Panc1 (cell line): ENCODE results near the gene ZC3H18. TPM values are rescaled to one million over a fixed set of nuclear protein-coding genes. Genes with fewer than 3 reads are reported as not detected.

Experiments used
- ATAC-seq: fragments of 200-7000 bp; cut with Tn5 transposase; 2 replicates; pipeline ENCODE4 v1.9.1; 2020; ENCODE audit warnings: mild to moderate bottlenecking, moderate library complexity
- BruUV-seq: library from RNA; stranded (reverse); fragments of 400-500 nt; replicated peaks from 2 replicates; lab custom pipeline; 2021; lab: Mats Ljungman, UMichigan
- CTCF ChIA-PET: fragments of 300-600 bp; sonication (Branson Sonifier 250); formaldehyde crosslinking; loops from one replicate; lab custom pipeline; 2022; ENCODE audit warnings: antibody characterized with exemption; lab: Charles Lee
- POLR2A ChIA-PET: fragments of 300-600 bp; sonication (Branson Sonifier 250); formaldehyde crosslinking; loops from one replicate; lab custom pipeline; 2022; ENCODE audit warnings: antibody characterized with exemption; lab: Charles Lee
- DNase-seq: peaks from one replicate; pipeline ENCODE4 v3.0.0-alpha.2; 2010; ENCODE audit warnings: low read depth, low spot score
- H3K27ac ChIP-seq: 2 replicates; pipeline ENCODE4 v1.5.1; 2011; ENCODE audit warnings: mild to moderate bottlenecking, low read length, inconsistent platforms
- H3K27me3 ChIP-seq: fragments of 200-500 bp; sonication (Bioruptor generic); 2 replicates; pipeline ENCODE4 v1.6.0; 2014; ENCODE audit warnings: low read length, inconsistent platforms; ENCODE audit not compliant: control insufficient read depth, insufficient read depth
- H3K36me3 ChIP-seq: fragments of 200-500 bp; sonication (Bioruptor generic); 2 replicates; pipeline ENCODE4 v1.5.1; 2014; ENCODE audit warnings: inconsistent platforms, mild to moderate bottlenecking, low read length, moderate library complexity; ENCODE audit not compliant: control insufficient read depth, insufficient read depth
- H3K4me1 ChIP-seq: 2 replicates; pipeline ENCODE4 v1.5.1; 2011; ENCODE audit warnings: inconsistent platforms, mild to moderate bottlenecking, low read length, moderate library complexity; ENCODE audit not compliant: control insufficient read depth, insufficient read depth
- H3K4me3 ChIP-seq, 2 experiments: 2 replicates each; pipeline ENCODE4 v1.5.1; 2011 to 2012; ENCODE audit warnings: low read depth in 2 of 2, low read length in 2 of 2, mild to moderate bottlenecking in 2 of 2, inconsistent platforms in 1 of 2, moderate library complexity in 1 of 2
- H3K9me3 ChIP-seq: fragments of 200-500 bp; sonication (Bioruptor generic); 2 replicates; pipeline ENCODE4 v1.5.1; 2014; ENCODE audit warnings: low read depth, mild to moderate bottlenecking, inconsistent platforms, low read length, moderate library complexity; ENCODE audit not compliant: control insufficient read depth, insufficient read depth
- POLR2AphosphoS5 ChIP-seq: IDR thresholded peaks from 2 replicates; pipeline ENCODE4 v1.6.1; 2012; ENCODE audit warnings: mild to moderate bottlenecking, low read depth, low read length, moderate library complexity
- REST ChIP-seq, 2 experiments: IDR thresholded peaks; 2 replicates each; pipeline ENCODE4 v1.6.1; 2011 to 2012; ENCODE audit warnings: low read depth in 2 of 2, control low read depth in 1 of 2, low read length in 1 of 2, mild to moderate bottlenecking in 1 of 2, moderate library complexity in 1 of 2; ENCODE audit not compliant: insufficient read depth in 1 of 2
- SIN3A ChIP-seq: IDR thresholded peaks from 2 replicates; pipeline ENCODE4 v1.6.1; 2012; ENCODE audit warnings: low read depth, mild to moderate bottlenecking, low read length, moderate library complexity, borderline replicate concordance; ENCODE audit not compliant: insufficient read depth
- TCF7L2 ChIP-seq: IDR thresholded peaks from 2 replicates; pipeline ENCODE4 v1.6.1; 2011; ENCODE audit warnings: mild to moderate bottlenecking, low read depth, low read length, inconsistent platforms
- in situ Hi-C: cut with HindIII; loops from 2 replicates; pipeline ENCODE4 v1.10.0; 2016; ENCODE audit warnings: low sequenced_read_pairs, low pct_unique_long_range_greater_than_20kb
- intact Hi-C: fragments of 100-400 bp; cut with micrococcal nuclease; formaldehyde crosslinking; loops from one replicate; pipeline ENCODE4 v1.10.0; 2022; ENCODE audit not compliant: unreplicated experiment
- total RNA-seq: library from RNA; stranded (reverse); gene quantifications from one replicate; pipeline ENCODE4 v1.2.1, GENCODE V29; 2021; ENCODE audit not compliant: unreplicated experiment
- TF ChIP-seq, protein P1 (sequence below): fragments of 450-650 bp; IDR thresholded peaks from 2 replicates; pipeline ENCODE4 v1.5.1; 2017; ENCODE audit warnings: mild to moderate bottlenecking

The ZC3H18 gene
- total RNA-seq, 1 experiment from 2014 or later: 45.9 TPM

DNA sequence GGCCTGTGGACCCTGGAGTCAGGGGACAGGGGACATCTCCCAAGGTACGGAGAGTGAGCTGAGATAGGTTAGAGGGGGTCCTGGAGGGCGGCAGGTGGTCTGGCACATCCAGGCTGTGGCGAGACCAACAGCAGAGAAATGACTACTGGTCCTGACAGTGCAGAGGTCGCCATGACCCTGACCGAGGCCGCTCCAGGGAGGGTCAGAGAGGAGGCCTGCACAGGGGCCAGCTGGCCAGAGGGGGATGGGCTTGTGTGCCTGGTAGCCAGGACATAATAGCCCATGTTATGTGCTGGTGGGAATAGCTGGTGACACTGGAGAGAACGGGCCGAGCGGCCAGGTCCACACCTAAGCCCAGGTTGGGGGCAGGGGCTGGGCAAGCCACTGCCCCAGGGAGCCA is 40.6 kb upstream of the ZC3H18 start:
- CTCF ChIA-PET: no interaction called here

DNA sequence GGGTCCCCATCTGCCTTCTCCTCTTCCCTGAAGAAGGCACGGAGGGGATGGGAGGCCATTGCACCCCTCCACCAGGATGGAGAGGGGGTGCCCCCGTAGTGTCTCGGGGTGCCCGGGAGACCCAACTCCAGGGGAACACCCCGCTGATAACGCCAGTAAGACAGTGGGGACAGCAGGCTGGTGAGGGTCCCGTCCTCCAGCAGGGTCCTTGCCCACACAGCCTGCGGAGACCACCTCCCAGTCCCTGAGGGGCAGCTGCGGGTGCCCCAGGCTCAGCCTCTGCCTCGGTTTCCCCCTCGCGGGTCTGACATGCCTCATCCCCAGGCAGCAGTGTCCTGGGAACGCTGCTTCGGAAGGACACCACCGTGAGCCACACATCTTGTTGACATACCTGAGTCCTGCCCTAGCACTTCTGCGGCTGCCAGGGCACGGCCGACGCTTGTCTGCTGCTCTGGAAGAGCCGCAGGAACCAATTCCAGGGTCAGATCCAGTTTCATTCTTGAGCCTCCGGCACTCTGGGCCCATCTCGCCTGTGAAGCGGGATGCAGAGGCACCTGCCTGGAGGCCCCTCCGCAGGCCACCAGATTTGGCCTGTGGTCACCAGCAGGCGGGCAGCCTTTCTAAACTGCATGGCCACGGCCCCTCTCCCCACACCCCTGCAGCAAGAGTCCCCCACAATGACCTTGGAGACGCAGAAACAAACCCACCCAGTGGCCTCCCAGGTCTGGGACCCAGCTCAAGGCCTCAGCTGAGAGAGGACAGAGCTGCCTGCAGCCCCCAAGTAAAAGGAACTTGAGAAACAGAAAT is 39.9 kb upstream of the ZC3H18 start:
- ChIA-PET POLR2A (no interaction called here), CTCF (no interaction called here)
- no peak overlapping the region for H3K27ac ChIP-seq
- H3K9me3 ChIP-seq: no peaks in the 10 kb centered on the region
- no peaks in the 10 kb centered on the region for H3K27me3 ChIP-seq
- ATAC-seq (no peak), DNase-seq (no peak)
- H3K36me3 ChIP-seq: no peaks in the 10 kb centered on the region; the same call in 1 of the 2 replicates
- BruUV-seq: no TSS peak
- in situ Hi-C loops: no loop called here
- intact Hi-C loops: no loop called here
- no peak for TF ChIP-seq POLR2AphosphoS5
- TF ChIP-seq SIN3A: no peak
- TF ChIP-seq, protein P1, sequence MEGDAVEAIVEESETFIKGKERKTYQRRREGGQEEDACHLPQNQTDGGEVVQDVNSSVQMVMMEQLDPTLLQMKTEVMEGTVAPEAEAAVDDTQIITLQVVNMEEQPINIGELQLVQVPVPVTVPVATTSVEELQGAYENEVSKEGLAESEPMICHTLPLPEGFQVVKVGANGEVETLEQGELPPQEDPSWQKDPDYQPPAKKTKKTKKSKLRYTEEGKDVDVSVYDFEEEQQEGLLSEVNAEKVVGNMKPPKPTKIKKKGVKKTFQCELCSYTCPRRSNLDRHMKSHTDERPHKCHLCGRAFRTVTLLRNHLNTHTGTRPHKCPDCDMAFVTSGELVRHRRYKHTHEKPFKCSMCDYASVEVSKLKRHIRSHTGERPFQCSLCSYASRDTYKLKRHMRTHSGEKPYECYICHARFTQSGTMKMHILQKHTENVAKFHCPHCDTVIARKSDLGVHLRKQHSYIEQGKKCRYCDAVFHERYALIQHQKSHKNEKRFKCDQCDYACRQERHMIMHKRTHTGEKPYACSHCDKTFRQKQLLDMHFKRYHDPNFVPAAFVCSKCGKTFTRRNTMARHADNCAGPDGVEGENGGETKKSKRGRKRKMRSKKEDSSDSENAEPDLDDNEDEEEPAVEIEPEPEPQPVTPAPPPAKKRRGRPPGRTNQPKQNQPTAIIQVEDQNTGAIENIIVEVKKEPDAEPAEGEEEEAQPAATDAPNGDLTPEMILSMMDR: no peak
- no peak for TF ChIP-seq REST (IDR thresholded peaks at IDR 0.05; ENCODE audit: insufficient read depth in 1 of 2, low read depth in 2 of 2, low read length in 1 of 2)
- TF ChIP-seq TCF7L2: no peak
- no peaks in the 10 kb centered on the region for H3K4me1 ChIP-seq
- H3K4me3 ChIP-seq: no peak overlapping the region

More for the DNA sequence above, 40.6 kb upstream of the ZC3H18 start:
- no peak overlapping the region for H3K27ac ChIP-seq
- no peak for DNase-seq
- no peak for TF ChIP-seq SIN3A
- no peak for TF ChIP-seq TCF7L2
- no peak overlapping the region for H3K4me3 ChIP-seq
- H3K36me3 ChIP-seq: no peaks in the 10 kb centered on the region; the same call in 1 of the 2 replicates
- H3K27me3 ChIP-seq: no peaks in the 10 kb centered on the region
- intact Hi-C loops: loop anchor here (5.0 kb wide), 1 partner anchor 87 kb away; no protein-coding TSS in a partner anchor
- no peaks in the 10 kb centered on the region for H3K9me3 ChIP-seq
- BruUV-seq: no TSS peak
- POLR2A ChIA-PET: no interaction called here
- no peak for ATAC-seq
- H3K4me1 ChIP-seq: no peaks in the 10 kb centered on the region
- in situ Hi-C loops: no loop called here

DNA sequence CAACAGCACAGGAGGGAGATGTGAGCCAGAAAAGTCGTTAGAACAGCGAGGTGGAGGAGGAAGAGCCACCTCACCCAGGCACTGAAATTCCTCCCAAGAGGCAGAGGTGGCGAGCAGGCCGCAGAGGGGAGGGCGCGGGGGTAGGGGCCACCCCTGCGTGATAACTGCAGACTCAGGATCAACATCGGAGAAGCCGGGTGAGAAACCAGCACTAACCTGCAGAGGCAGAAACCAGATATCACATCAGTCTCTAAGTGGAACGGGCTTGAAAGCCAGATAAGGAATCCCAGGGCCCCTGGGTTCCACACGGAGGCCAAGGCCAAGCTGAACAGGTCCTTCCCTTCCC is 39.4 kb upstream of the ZC3H18 start:
- no TSS peak for BruUV-seq
- H3K27ac ChIP-seq: no peak overlapping the region
- intact Hi-C loops (no loop called here), in situ Hi-C loops (no loop called here)
- ChIA-PET CTCF (no interaction called here), POLR2A (no interaction called here)
- no peaks in the 10 kb centered on the region; the same call in 1 of the 2 replicates for H3K36me3 ChIP-seq
- H3K4me1 ChIP-seq: no peaks in the 10 kb centered on the region
- ATAC-seq (no peak), DNase-seq (no peak)
- no peaks in the 10 kb centered on the region for H3K27me3 ChIP-seq
- no peak for TF ChIP-seq SIN3A
- TF ChIP-seq, protein P1: no peak
- no peak for TF ChIP-seq REST (IDR thresholded peaks at IDR 0.05; ENCODE audit: insufficient read depth in 1 of 2, low read depth in 2 of 2, low read length in 1 of 2)
- TF ChIP-seq TCF7L2: no peak
- no peak for TF ChIP-seq POLR2AphosphoS5
- no peaks in the 10 kb centered on the region for H3K9me3 ChIP-seq
- no peak overlapping the region for H3K4me3 ChIP-seq
